Measurements from ENCODE around the gene SMIM3.

GRCh38 chr5:150785950-150786349 lies 7.4 kb downstream of the SMIM3 start:
- no peak for TF ChIP-seq POLR2A (IDR thresholded peaks at IDR 0.05; ENCODE audit: extremely low read depth, insufficient read length)
- no peak for TF ChIP-seq CTCF (IDR thresholded peaks at IDR 0.05; ENCODE audit: low read depth, low read length)
- TF ChIP-seq MAX (IDR thresholded peaks at IDR 0.05; ENCODE audit: low read depth, low read length), result no peak
- TF ChIP-seq MYC (IDR thresholded peaks at IDR 0.05; ENCODE audit: low read depth, low read length), result no peak

Data from NB4 (cell line).